T follicular helper cell (primary cell): ENCODE results near the gene ANKRD44.

Experiments
- DNase-seq: peaks from one replicate; pipeline ENCODE4 v3.0.0-alpha.2; 2020; ENCODE audit warnings: low read depth

The ANKRD44 gene

DNA sequence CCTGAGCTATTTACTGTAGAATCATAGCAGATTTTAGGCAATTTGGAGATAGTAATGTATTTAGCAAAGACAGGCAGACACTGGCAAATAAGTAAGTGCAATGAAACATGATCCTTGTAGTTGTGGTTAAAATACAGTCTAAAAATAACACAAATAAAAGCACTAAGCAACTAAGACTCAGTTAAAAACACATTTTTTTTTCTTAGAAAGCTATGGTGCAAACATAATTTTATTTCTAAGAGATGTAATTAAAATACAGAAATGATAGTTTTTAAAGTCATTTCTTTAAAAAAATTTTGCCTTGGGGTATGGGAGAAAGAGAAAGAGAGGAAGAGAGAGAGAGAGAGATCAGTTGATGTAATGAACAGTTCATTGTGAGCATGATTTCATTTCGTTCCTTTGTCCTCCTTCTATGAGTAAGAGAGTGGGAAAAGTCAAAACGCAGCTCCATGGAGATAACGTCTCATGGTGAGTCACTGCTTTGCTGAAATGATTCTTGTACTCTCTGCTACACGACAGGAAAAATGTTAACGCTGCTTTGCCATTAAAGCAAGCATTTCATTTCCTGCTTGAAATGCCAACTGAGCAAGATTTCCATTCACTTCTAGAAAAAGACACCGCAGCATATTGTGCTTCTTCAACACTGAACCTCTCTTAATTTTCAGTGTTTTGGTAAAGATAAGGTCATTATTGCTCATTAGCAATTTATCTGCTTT lies 322.8 kb downstream of the ANKRD44 start:
- DNase-seq, result no peak

DNA sequence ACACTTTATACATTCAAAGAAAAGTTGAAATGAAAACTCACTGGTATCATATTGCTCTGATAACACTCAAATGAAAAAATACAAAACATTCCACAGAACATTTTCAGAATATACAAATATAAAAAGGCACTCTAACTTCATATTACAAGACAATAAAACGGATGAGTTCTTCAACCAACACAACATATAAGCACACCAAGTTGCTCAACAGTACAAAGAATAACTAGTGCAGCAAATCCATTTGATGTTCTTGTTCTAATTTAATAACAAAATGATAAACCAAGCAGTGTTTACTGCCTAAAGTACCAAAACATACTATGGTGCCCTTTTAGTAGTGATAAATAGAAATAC lies 323.3 kb downstream of the ANKRD44 start:
- DNase-seq, result no peak

GRCh38 chr2:196985511-196986183 lies 324.9 kb downstream of the ANKRD44 start:
- no peak for DNase-seq

- DNase-seq, result no peak
These were observed 325.7 kb downstream of the ANKRD44 start for GRCh38 chr2:196984903-196985302.

DNA sequence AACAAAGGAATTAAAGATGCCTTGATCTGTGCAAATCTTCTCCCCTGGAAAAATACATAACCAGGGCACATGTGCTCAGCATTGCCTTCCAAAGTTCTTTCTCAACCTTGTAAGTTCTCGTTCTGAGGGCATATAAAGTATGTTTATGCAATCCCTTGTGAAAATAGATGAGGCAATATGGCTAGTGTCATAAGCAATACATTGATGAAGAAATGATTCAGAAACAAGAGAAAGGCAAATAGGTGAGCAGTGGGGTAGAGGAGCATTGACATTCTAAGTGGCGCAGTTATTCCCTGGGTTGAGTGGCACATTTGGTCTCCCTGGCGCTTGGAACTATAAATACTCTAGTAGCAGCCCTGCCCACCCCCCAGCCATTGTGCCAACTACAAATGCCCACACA lies 326.6 kb downstream of the ANKRD44 start:
- no peak for DNase-seq

GRCh38 chr2:196980473-196980872 lies 330.1 kb downstream of the ANKRD44 start:
- no peak for DNase-seq

DNA sequence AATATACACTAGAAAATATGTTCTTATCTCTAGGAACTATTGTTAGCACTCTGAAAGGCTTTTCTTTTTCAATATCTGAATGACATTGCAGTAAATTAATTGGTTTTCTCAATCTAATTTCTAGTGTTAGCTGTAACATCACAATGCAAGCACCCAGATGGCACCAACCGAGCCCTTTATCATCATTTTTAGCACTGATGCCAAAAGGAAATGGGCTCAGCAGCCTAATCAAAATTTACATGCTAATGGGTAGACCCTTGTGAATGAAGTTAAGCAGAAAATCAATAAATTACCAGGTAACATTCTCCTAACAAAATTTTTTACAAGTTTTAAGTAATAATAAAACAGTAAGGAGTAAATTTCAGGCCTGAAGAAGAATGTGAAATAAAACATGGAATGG lies 330.6 kb downstream of the ANKRD44 start:
- no peak for DNase-seq

DNA sequence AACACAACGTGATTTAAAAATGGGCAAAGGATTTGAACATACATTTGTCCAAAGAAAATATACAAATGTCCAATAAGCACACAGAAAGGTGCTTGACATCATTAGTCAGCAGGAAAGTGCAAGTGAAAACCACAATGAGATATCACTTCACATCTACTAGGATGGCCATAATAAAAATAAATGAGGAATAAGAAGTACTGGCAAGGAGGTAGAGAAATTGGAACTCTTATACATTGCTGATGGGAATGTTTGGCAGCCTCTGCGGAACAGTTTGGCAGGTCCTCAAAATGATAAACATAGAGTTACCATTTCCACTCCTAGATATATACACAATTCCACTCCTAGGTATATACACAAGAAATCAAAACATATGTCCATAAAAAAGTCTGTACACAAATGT lies 333.1 kb downstream of the ANKRD44 start:
- DNase-seq, result no peak

DNA sequence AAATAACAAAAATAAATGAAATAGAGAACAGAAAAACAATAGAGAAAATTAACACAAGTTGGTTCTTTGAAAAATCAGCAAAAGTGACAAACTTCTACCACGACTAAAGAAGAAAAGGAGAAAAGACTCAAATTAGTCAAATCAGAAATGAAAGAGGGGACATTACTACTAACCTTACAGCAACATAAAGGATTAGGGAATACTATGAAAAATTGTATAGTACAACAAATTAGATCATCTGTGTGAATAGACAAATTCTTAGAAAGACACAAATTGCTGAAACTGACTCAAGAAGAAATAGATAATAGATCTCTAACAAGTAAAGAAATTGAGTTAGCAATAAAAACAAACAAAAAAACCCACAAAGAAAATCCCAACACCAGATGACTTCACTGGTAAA lies 335.6 kb downstream of the ANKRD44 start:
- no peak for DNase-seq

DNA sequence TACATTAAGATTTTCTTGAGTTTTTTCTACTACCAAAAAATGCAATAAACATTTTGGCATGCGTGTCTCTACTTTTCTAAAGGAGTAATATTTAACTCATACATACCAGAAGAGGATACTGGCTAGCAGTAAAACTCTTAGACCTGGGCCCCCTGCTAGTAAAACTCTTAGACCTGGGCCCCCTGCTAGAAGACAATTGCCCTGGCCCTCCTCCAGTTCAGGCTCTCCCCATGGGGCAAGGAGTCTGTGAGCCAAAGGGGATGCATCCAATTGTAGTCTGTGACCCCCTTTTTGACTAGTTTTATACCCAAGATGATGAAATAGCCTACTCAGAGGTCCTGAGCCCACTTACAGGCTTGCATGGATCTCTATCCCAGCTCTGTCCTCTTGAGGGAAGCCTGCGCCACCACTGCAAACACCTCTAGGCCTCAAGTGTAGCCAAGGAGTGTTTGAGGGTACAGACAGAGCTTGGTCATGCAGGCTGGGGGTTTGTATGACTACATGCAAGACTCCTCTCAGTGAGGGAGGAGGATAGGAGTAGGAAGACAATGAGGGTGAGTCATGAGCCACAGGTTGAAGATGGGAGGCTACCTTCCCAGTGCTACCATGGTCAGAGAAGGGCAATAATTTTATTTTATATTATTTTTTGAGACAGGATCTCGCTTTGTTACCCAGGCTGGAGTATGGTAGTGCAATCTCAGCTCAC lies 338.9 kb downstream of the ANKRD44 start:
- DNase-seq, result no peak

- DNase-seq, result no peak
These were observed 340.5 kb downstream of the ANKRD44 start for GRCh38 chr2:196970099-196970498.

DNA sequence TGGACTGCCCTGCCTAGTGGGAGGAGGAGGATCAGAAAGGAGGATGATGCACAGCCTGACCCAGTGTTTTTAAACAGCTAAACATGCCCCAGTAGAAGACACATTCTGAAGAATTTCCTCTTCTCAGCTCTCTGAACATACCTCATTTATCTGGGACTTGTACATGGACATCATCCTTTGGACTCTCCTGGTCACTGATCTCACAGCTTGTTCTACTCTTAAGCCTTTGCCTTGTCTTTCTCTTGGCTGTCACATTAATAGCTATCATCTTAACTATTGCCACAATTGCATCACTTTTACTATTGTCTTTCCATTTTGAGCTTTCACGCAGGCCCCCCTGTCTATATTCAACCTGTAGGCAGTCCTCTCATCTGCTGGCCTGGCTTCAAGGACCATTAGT lies 342.1 kb downstream of the ANKRD44 start:
- DNase-seq, result no peak

GRCh38 chr2:196967775-196968174 lies 342.8 kb downstream of the ANKRD44 start:
- DNase-seq, result no peak

DNA sequence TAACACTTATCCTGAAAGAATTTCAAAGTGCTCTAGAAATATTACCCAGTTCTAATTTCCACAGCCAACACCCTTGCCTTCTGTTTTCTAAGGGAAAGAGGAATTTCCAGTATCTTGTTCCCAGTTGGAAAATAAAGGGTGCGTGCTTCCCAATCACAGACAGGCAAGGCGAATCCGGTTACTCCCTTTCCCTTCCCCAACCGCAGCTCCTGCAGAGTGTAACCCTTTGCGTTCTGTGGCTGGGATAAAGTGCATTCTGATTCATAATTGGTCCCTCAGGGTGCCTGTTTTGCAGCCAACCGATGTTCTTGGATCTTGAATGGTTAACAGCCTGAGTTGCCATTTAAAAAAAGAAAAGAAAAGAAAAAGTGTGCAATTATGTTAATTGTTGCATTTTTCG lies 343.5 kb downstream of the ANKRD44 start:
- no peak for DNase-seq

- DNase-seq, result no peak
These were observed 344.5 kb downstream of the ANKRD44 start for GRCh38 chr2:196966061-196966460.

GRCh38 chr2:196965651-196966050 lies 344.9 kb downstream of the ANKRD44 start:
- DNase-seq, result no peak

DNA sequence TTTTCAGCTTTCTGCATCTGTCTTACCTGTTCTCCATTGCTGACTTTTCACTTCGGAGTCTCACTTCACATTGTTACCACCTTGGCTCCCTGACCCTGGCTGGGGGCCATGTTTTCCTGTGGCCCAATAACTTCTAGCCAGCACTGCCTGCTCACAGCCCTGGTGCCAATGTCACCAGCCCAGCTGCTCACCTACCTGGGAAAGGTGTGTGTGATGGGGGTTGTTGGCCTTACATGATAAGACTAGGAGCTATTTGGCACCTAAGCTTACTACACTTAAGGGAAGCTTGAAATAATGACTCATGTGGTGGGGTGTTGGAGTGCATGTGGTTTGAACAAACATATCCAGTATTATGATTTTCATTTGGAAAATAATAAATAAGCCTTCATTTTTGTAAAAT lies 346.6 kb downstream of the ANKRD44 start:
- no peak for DNase-seq

GRCh38 chr2:196963043-196963442 lies 347.5 kb downstream of the ANKRD44 start:
- no peak for DNase-seq

DNA sequence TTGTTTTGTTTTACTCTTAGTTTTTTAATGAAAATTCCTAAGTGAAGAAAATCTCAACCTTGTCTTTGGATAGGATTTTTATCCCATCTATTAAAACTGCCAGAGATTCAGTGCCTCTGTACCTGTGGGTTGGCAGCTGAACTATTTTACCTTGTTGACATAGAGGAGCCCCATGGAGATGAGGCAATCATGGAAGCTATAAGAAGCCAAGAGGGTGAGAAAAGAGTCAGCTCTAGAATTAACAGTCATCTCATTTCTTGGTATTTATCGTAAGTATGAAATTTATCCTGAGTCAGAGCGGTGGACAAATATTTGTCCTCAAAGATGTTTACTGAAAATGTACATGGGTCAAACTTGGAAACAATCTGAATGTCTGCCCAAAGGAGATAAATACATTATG lies 348.3 kb downstream of the ANKRD44 start:
- no peak for DNase-seq

GRCh38 chr2:196961889-196962288 lies 348.7 kb downstream of the ANKRD44 start:
- DNase-seq, result no peak

DNA sequence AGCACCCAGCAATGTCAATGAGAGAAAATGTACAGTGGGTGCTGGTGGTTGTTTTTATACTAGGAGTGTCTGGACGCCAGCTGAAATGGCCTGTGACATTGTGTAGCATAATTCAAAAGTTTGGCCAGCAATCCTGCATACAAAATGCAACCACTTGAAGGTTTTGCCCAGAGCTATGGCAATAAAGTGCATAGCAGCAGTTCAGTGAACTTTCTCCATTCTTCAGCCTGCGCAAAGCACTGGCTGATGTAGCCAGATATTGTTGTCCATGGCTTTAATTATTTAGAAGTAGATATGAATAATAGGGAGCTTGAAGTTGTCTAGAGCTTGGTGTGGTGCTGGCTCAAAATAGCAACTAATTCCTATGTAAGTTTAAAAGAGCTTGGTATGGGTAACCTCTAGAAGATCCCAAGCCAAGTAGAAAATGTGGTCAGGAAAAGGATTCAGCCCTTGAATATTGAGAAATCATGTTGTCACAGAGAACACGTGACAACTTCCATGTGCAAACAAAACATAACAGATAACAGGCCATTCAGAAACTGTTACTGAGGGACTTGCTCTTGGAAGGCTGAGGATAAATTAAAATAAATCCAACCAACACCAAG lies 350.7 kb downstream of the ANKRD44 start:
- DNase-seq, result no peak

DNA sequence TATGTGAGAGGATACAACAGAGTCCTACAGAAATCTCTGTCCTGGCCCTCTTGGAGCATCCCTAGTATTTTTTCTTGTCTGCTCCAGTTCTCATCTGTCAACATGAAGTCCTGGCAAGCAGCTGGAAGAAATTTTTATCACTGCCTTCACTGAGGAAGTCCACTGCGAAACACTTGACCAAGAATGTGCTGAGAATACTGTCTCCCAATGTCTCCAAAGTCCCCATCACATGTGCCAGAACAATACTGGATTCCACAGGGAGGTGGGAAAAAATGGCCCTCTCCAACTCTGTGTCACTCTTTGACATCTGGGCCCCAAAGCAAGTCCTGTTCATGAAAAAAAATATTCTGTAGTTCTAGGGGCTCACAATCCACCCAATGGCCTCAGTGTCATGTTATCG lies 351.3 kb downstream of the ANKRD44 start:
- no peak for DNase-seq
